IPS DF 19.7 (cell line): ENCODE results near the gene GINM1.

ENCODE experiments used
- DNase-seq: peaks from one replicate; pipeline ENCODE4 v3.0.0-alpha.2; 2013; ENCODE audit warnings: low read depth, low spot score

GINM1 gene

GRCh38 chr6:149565527-149566409 lies at the start of gene GINM1:
Gene GINM1 (plus strand): TSS chr6:149566375. CDS start chr6:149566415, 40 bp downstream.
- DNase-seq = no peak

- no peak for DNase-seq
These were observed 36.5 kb upstream of the GINM1 start for GRCh38 chr6:149529650-149530049.

- no peak for DNase-seq
These were observed 31.4 kb upstream of the GINM1 start for GRCh38 chr6:149534742-149535141.

- DNase-seq = no peak
These were observed 25.0 kb upstream of the GINM1 start for GRCh38 chr6:149541139-149541538.

- no peak for DNase-seq
These were observed 21.4 kb upstream of the GINM1 start for GRCh38 chr6:149544646-149545257.

GRCh38 chr6:149545258-149545753 lies 20.9 kb upstream of the GINM1 start:
- no peak for DNase-seq

GRCh38 chr6:149545754-149546471 lies 20.3 kb upstream of the GINM1 start, which contains the start of gene PPIL4:
Gene PPIL4 (minus strand): TSS chr6:149546043. CDS start chr6:149546005, 38 bp downstream.
- DNase-seq = no peak

GRCh38 chr6:149551920-149552319 lies 14.3 kb upstream of the GINM1 start:
- no peak for DNase-seq

GRCh38 chr6:149558029-149558428 lies 8.1 kb upstream of the GINM1 start:
- DNase-seq = no peak

- no peak for DNase-seq
These were observed 6.8 kb upstream of the GINM1 start for GRCh38 chr6:149559389-149559788.

GRCh38 chr6:149560736-149561135 lies 5.4 kb upstream of the GINM1 start:
- DNase-seq = no peak

- no peak for DNase-seq
These were observed 2.8 kb upstream of the GINM1 start for GRCh38 chr6:149563203-149563927.

GRCh38 chr6:149563928-149564325 lies 2.2 kb upstream of the GINM1 start:
- no peak for DNase-seq

- no peak for DNase-seq
These were observed 427 bp downstream of the GINM1 start for GRCh38 chr6:149566410-149567193.

GRCh38 chr6:149567194-149567586 lies 1.0 kb downstream of the GINM1 start:
- no peak for DNase-seq

GRCh38 chr6:149567945-149568585 lies 1.9 kb downstream of the GINM1 start:
- DNase-seq = no peak

GRCh38 chr6:149580880-149581279 lies 14.7 kb downstream of the GINM1 start:
- no peak for DNase-seq

GRCh38 chr6:149581349-149581748 lies 15.2 kb downstream of the GINM1 start:
- no peak for DNase-seq

- DNase-seq = no peak
These were observed 20.0 kb downstream of the GINM1 start for GRCh38 chr6:149586149-149586548.

GRCh38 chr6:149592983-149593382 lies 26.8 kb downstream of the GINM1 start:
- DNase-seq = no peak
